Gastroesophageal sphincter (tissue), 3 donors: ENCODE data around the gene TMEM200B.

ENCODE experiments used
- CTCF ChIP-seq, 4 experiments: fragments of 200-600 bp in 2 of 4; fragments of 450-650 bp in 2 of 4; sonication (generic) in 1 of 4; IDR thresholded peaks; one replicate each; pipeline ENCODE4 v1.5.1; 2017 to 2019; ENCODE audit warnings: antibody characterized with exemption in 4 of 4, mild to moderate bottlenecking in 2 of 4, moderate library complexity in 2 of 4
- EP300 ChIP-seq: sonication (generic); formaldehyde crosslinking; IDR thresholded peaks from one replicate; pipeline ENCODE4 v1.6.1; 2017; ENCODE audit warnings: antibody characterized with exemption, mild to moderate bottlenecking

- TF ChIP-seq CTCF (IDR thresholded peaks at IDR 0.05) (peak in 1 of 4 experiments; percentile 25), EP300 (no peak)
Observed at GRCh38 chr1:29121516-29121935, 2.2 kb downstream of the TMEM200B start.
